ENCODE results near the gene TNS2.
A peak's percentile ranks its signal among the peaks of the same experiment; 100 is the strongest.

Gene TNS2

DNA sequence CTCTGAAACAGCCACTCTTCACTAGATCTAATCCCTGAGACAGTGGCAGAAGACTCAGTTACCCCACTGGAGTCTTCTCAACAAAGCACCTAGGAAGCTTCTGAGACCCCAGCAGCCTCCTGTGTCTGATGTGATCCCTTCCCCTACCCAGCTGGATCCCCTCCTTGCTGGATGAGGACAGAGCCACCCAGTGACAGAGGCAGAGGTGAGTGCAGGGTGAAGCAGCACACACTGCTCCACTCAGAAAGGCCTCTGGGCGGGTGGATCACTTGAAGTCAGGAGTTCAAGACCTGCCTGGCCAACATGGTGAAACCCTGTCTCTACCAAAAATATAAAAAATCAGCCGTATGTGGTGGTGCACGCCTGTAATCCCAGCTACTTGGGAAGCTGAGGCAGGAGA, 26.6 kb downstream of the TNS2 start:
- Histone ChIP-seq H3K4me3 (ENCODE audit: low read length) (no peak overlapping the region), H3K9me3 (ENCODE audit: control insufficient read depth, low read length) (no peaks in the 10 kb centered on the region), H3K27me3 (replicated peaks; ENCODE audit: control insufficient read depth, insufficient read depth, low read length) (no peaks in the 10 kb centered on the region), H3K36me3 (ENCODE audit: control insufficient read depth, insufficient read depth, low read length, severe bottlenecking) (peaks cover 29% of the 10 kb centered on the region), H3K9ac (ENCODE audit: low read length) (peak overlapping the region; percentile 26), H3K4me1 (ENCODE audit: control insufficient read depth, insufficient read depth, low read length) (peaks cover 53% of the 10 kb centered on the region)
- no peak for DNase-seq (ENCODE audit: low read depth)

GRCh38 chr12:53077030-53077429, 27.2 kb downstream of the TNS2 start:
- no peaks in the 10 kb centered on the region for H3K27me3 ChIP-seq (replicated peaks; ENCODE audit: control insufficient read depth, insufficient read depth, low read length)
- peaks cover 29% of the 10 kb centered on the region for H3K36me3 ChIP-seq (ENCODE audit: control insufficient read depth, insufficient read depth, low read length, severe bottlenecking)
- H3K4me1 ChIP-seq (ENCODE audit: control insufficient read depth, insufficient read depth, low read length), result peaks cover 48% of the 10 kb centered on the region
- no peak for DNase-seq (ENCODE audit: low read depth)
- no peak overlapping the region for H3K4me3 ChIP-seq (ENCODE audit: low read length)
- H3K9ac ChIP-seq (ENCODE audit: low read length), result no peak overlapping the region
- no peaks in the 10 kb centered on the region for H3K9me3 ChIP-seq (ENCODE audit: control insufficient read depth, low read length)

GRCh38 chr12:53078425-53079225, 28.8 kb downstream of the TNS2 start:
- peaks cover 38% of the 10 kb centered on the region for H3K4me1 ChIP-seq (ENCODE audit: control insufficient read depth, insufficient read depth, low read length)
- no peaks in the 10 kb centered on the region for H3K27me3 ChIP-seq (replicated peaks; ENCODE audit: control insufficient read depth, insufficient read depth, low read length)
- H3K9me3 ChIP-seq (ENCODE audit: control insufficient read depth, low read length), result no peaks in the 10 kb centered on the region
- H3K36me3 ChIP-seq (ENCODE audit: control insufficient read depth, insufficient read depth, low read length, severe bottlenecking), result peaks cover 29% of the 10 kb centered on the region
- peak overlapping the region; percentile 93 for H3K9ac ChIP-seq (ENCODE audit: low read length)
- DNase-seq (ENCODE audit: low read depth), result peak; percentile 63
- H3K4me3 ChIP-seq (ENCODE audit: low read length), result peak overlapping the region; percentile 82

- peak; percentile 98 for DNase-seq (ENCODE audit: low read depth)
Measured at GRCh38 chr12:53079226-53080117, 29.6 kb downstream of the TNS2 start, which contains the start of gene SPRYD3. Gene SPRYD3, minus strand, starts transcription at chr12:53079390. Its CDS starts 57 bp downstream, at chr12:53079333.

DNA sequence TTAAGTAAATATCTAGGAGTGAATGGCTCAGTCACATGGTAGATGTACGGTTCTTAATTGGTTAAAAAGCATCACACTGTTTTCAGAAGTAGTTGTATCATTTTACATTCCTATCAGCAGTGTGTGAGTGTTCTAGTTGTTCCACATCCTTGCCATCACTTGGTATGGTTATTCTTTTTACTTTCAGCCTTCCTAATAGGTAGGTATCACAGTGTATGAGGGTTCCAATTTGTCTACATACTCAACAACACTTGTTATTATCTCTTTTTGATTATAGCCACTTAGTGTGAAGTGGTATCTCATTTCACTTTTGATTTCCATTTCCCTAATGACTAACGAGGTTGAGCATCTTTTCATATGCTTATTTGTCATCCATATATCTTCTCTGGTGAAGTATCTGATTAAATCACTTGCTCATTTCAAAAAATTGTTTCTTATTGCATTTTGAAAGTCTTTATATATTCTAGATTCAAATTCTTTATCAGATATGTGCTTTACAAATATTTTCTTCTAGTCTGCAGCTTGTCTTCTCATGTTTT, 32.8 kb downstream of the TNS2 start:
- Histone ChIP-seq H3K9ac (ENCODE audit: low read length) (no peak overlapping the region), H3K36me3 (ENCODE audit: control insufficient read depth, insufficient read depth, low read length, severe bottlenecking) (no peaks in the 10 kb centered on the region), H3K27me3 (replicated peaks; ENCODE audit: control insufficient read depth, insufficient read depth, low read length) (no peaks in the 10 kb centered on the region), H3K4me1 (ENCODE audit: control insufficient read depth, insufficient read depth, low read length) (peaks cover 27% of the 10 kb centered on the region), H3K4me3 (ENCODE audit: low read length) (no peak overlapping the region), H3K9me3 (ENCODE audit: control insufficient read depth, low read length) (no peaks in the 10 kb centered on the region)
- no peak for DNase-seq (ENCODE audit: low read depth)

More at GRCh38 chr12:53079226-53080117, 29.6 kb downstream of the TNS2 start, which contains the start of gene SPRYD3:
- H3K9ac ChIP-seq (ENCODE audit: low read length), result peak within 1 kb of the TSS; percentile 98
- no peaks in the 10 kb centered on the region for H3K27me3 ChIP-seq (replicated peaks; ENCODE audit: control insufficient read depth, insufficient read depth, low read length)
- H3K4me3 ChIP-seq (ENCODE audit: low read length), result peak within 1 kb of the TSS; percentile 89
- no peaks in the 10 kb centered on the region for H3K9me3 ChIP-seq (ENCODE audit: control insufficient read depth, low read length)
- H3K4me1 ChIP-seq (ENCODE audit: control insufficient read depth, insufficient read depth, low read length), result peaks cover 30% of the 10 kb centered on the region
- peaks cover 29% of the 10 kb centered on the region for H3K36me3 ChIP-seq (ENCODE audit: control insufficient read depth, insufficient read depth, low read length, severe bottlenecking)

DNA sequence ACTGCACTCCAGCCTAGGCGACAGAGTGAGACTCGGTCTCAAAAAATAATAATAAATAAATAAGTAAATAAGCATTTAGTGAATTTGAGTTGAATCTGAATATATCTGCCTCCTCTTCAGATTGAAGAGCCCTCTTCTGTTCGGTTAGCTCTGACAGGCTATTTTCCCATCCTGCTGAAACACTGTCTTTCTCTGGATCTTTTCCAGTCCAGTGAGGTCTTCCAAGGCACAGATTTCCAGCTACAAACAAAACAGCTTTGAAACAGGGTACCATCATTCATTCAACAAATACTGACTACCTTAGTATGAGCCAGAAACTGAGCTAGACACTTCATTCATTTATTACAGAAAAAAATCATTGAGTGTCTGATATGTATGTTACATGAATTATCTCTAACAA, 36.5 kb downstream of the TNS2 start:
- H3K36me3 ChIP-seq (ENCODE audit: control insufficient read depth, insufficient read depth, low read length, severe bottlenecking), result no peaks in the 10 kb centered on the region
- no peak overlapping the region for H3K9ac ChIP-seq (ENCODE audit: low read length)
- DNase-seq (ENCODE audit: low read depth), result no peak
- H3K4me1 ChIP-seq (ENCODE audit: control insufficient read depth, insufficient read depth, low read length), result peaks cover 4% of the 10 kb centered on the region
- no peak overlapping the region for H3K4me3 ChIP-seq (ENCODE audit: low read length)
- no peaks in the 10 kb centered on the region for H3K27me3 ChIP-seq (replicated peaks; ENCODE audit: control insufficient read depth, insufficient read depth, low read length)
- H3K9me3 ChIP-seq (ENCODE audit: control insufficient read depth, low read length), result no peaks in the 10 kb centered on the region

- no peak overlapping the region for H3K9ac ChIP-seq (ENCODE audit: low read length)
- peaks cover 18% of the 10 kb centered on the region for H3K4me1 ChIP-seq (ENCODE audit: control insufficient read depth, insufficient read depth, low read length)
- no peak overlapping the region for H3K4me3 ChIP-seq (ENCODE audit: low read length)
- DNase-seq (ENCODE audit: low read depth), result no peak
- H3K27me3 ChIP-seq (replicated peaks; ENCODE audit: control insufficient read depth, insufficient read depth, low read length), result no peaks in the 10 kb centered on the region
- H3K36me3 ChIP-seq (ENCODE audit: control insufficient read depth, insufficient read depth, low read length, severe bottlenecking), result no peaks in the 10 kb centered on the region
- H3K9me3 ChIP-seq (ENCODE audit: control insufficient read depth, low read length), result no peaks in the 10 kb centered on the region
Measured at GRCh38 chr12:53090105-53090504, 40.2 kb downstream of the TNS2 start.

DNA sequence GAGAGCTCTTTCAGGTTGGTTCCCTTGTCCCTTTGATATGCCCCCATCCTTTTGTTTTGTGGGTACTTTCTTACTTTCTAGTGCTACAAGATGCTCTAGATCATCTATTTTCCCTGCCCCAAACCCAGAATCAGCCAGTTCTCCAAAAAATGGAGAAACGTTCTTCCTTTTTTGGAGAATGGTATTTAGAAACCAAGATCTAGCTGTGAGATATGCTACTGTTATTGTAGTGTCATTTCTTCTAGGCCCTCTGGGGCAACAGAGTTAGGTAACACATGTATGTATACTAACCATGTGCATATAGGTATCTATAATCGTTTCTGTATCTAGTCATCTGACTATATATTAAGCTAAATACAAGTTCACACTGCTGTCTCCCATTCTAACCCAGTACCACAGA, 40.7 kb downstream of the TNS2 start:
- Histone ChIP-seq H3K4me1 (ENCODE audit: control insufficient read depth, insufficient read depth, low read length) (peaks cover 18% of the 10 kb centered on the region), H3K27me3 (replicated peaks; ENCODE audit: control insufficient read depth, insufficient read depth, low read length) (no peaks in the 10 kb centered on the region), H3K4me3 (ENCODE audit: low read length) (no peak overlapping the region), H3K9me3 (ENCODE audit: control insufficient read depth, low read length) (no peaks in the 10 kb centered on the region), H3K36me3 (ENCODE audit: control insufficient read depth, insufficient read depth, low read length, severe bottlenecking) (no peaks in the 10 kb centered on the region), H3K9ac (ENCODE audit: low read length) (no peak overlapping the region)
- DNase-seq (ENCODE audit: low read depth), result peak; percentile 28

DNA sequence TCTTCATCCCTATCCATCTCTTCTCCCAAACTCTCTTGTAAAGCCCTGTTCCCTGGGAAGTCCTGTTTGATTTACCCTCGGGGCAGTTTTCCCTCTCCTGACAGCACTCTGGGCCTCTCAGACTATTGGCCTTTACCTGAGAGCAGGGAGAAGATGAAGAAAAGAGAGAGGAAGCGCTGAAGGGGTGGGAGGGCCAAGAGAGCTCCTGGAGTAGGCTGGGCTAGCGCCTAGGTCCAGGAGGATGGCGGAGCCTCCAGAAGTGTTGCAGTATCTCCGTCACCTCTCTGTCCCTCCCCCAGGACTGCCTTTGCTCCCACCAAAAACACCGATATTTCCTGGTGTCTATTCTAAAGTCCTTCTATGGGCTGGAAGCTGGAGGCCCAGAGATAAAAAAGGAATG, 41.9 kb downstream of the TNS2 start:
- H3K4me1 ChIP-seq (ENCODE audit: control insufficient read depth, insufficient read depth, low read length), result peaks cover 28% of the 10 kb centered on the region
- H3K36me3 ChIP-seq (ENCODE audit: control insufficient read depth, insufficient read depth, low read length, severe bottlenecking), result no peaks in the 10 kb centered on the region
- no peaks in the 10 kb centered on the region for H3K27me3 ChIP-seq (replicated peaks; ENCODE audit: control insufficient read depth, insufficient read depth, low read length)
- H3K4me3 ChIP-seq (ENCODE audit: low read length), result no peak overlapping the region
- no peak for DNase-seq (ENCODE audit: low read depth)
- no peak overlapping the region for H3K9ac ChIP-seq (ENCODE audit: low read length)
- no peaks in the 10 kb centered on the region for H3K9me3 ChIP-seq (ENCODE audit: control insufficient read depth, low read length)

GRCh38 chr12:53093777-53094393, 44.0 kb downstream of the TNS2 start:
- Histone ChIP-seq H3K4me3 (ENCODE audit: low read length) (peak overlapping the region; percentile 47), H3K9ac (ENCODE audit: low read length) (peak overlapping the region; percentile 49), H3K4me1 (ENCODE audit: control insufficient read depth, insufficient read depth, low read length) (peaks cover 43% of the 10 kb centered on the region), H3K27me3 (replicated peaks; ENCODE audit: control insufficient read depth, insufficient read depth, low read length) (no peaks in the 10 kb centered on the region), H3K36me3 (ENCODE audit: control insufficient read depth, insufficient read depth, low read length, severe bottlenecking) (no peaks in the 10 kb centered on the region), H3K9me3 (ENCODE audit: control insufficient read depth, low read length) (no peaks in the 10 kb centered on the region)
- no peak for DNase-seq (ENCODE audit: low read depth)

- H3K27me3 ChIP-seq (replicated peaks; ENCODE audit: control insufficient read depth, insufficient read depth, low read length), result no peaks in the 10 kb centered on the region
- no peaks in the 10 kb centered on the region for H3K9me3 ChIP-seq (ENCODE audit: control insufficient read depth, low read length)
- H3K4me3 ChIP-seq (ENCODE audit: low read length), result peak overlapping the region; percentile 47
- H3K4me1 ChIP-seq (ENCODE audit: control insufficient read depth, insufficient read depth, low read length), result peaks cover 47% of the 10 kb centered on the region
- no peak for DNase-seq (ENCODE audit: low read depth)
- no peaks in the 10 kb centered on the region for H3K36me3 ChIP-seq (ENCODE audit: control insufficient read depth, insufficient read depth, low read length, severe bottlenecking)
- peak overlapping the region; percentile 49 for H3K9ac ChIP-seq (ENCODE audit: low read length)
Measured at GRCh38 chr12:53094394-53094787, 44.5 kb downstream of the TNS2 start.
